ENCODE data around the gene ABCB11. TPM values are rescaled to one million over a fixed set of nuclear protein-coding genes. Genes with fewer than 3 reads are reported as not detected.

Gene ABCB11
- total RNA-seq, 4 donors from 2014 or later, result under 0.01 to 1.2 (median 0.11) TPM; not detected in 1

DNA sequence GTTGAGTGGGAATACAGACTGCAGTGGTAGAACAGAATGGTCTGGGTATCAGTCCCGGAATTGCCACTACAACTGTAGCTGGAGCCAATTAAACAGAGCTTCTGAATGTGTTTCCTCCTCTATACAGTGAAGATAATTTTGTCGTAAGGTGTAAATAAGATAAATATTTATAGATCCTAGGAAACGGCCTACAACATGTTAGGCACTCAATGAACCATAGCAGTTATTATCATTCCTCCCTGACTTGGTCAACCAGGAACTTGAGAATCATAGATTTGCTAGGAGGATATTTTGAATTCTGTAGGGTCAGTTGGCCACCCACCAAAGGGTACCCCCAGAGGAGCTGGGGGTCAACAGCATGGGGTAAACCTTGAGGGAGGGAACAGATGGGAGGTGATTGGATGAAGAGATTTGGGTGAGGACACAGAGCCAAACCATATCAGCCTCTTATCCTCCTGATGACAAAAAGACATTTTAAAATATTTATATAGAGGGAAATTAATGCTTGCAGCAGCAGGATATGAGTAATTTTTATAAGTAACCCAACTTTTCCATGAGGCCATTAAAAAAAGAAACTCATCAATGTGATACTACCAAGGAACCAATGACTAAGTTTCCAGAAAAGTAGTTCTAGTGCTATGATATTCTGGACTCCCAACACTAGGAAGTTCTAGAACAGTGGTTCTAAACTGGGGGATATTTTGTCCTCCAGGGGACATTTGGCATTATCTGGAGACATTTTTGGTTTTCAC is 42.3 kb upstream of the ABCB11 start:
- peak overlapping the region in 2 of 3 donors; percentile 72 to 86 for H3K27ac ChIP-seq
- H3K27me3 ChIP-seq, result no peaks in the 10 kb centered on the region
- no peak for DNase-seq
- no peaks in the 10 kb centered on the region for H3K9me3 ChIP-seq
- peaks cover 30 to 35% of the 10 kb centered on the region in 2 donors for H3K4me1 ChIP-seq
- no peak for TF ChIP-seq CTCF (IDR thresholded peaks at IDR 0.05)
- TF ChIP-seq POLR2A (IDR thresholded peaks at IDR 0.05), result no peak
- 72 to 80% methylated on average over 3 of the region's 3 CpGs for WGBS, 2 donors
- no peaks in the 10 kb centered on the region for H3K36me3 ChIP-seq
- intact Hi-C loops (cut with DNase I), result no loop called here
- no peak overlapping the region for H3K4me3 ChIP-seq (replicated peaks in 1 of 3)

GRCh38 chr2:169072163-169072925 is 41.2 kb upstream of the ABCB11 start:
- no peak for DNase-seq
- Histone ChIP-seq H3K36me3 (no peaks in the 10 kb centered on the region), H3K4me1 (peaks cover 30 to 35% of the 10 kb centered on the region in 2 donors), H3K27me3 (no peaks in the 10 kb centered on the region), H3K4me3 (replicated peaks in 1 of 3) (no peak overlapping the region), H3K27ac (peak overlapping the region in 2 of 3 donors; percentile 72 to 86), H3K9me3 (no peaks in the 10 kb centered on the region)
- TF ChIP-seq CTCF (IDR thresholded peaks at IDR 0.05) (no peak), POLR2A (IDR thresholded peaks at IDR 0.05) (no peak)
- intact Hi-C loops (cut with DNase I), result no loop called here
- 61 to 69% methylated on average over 4 of the region's 4 CpGs for WGBS, 2 donors

- Histone ChIP-seq H3K9me3 (no peaks in the 10 kb centered on the region), H3K4me3 (replicated peaks in 1 of 3) (no peak overlapping the region), H3K4me1 (peaks cover 30 to 35% of the 10 kb centered on the region in 2 donors), H3K27ac (peak overlapping the region in 1 of 3 donors; percentile 86), H3K36me3 (no peaks in the 10 kb centered on the region), H3K27me3 (no peaks in the 10 kb centered on the region)
- intact Hi-C loops (cut with DNase I), result no loop called here
- WGBS, 2 donors, result 86 to 87% methylated on average over 5 of the region's 5 CpGs
- TF ChIP-seq POLR2A (IDR thresholded peaks at IDR 0.05), result no peak
- TF ChIP-seq CTCF (IDR thresholded peaks at IDR 0.05), result no peak
- DNase-seq, result no peak
These were observed 40.3 kb upstream of the ABCB11 start for GRCh38 chr2:169071455-169071854.

- no peaks in the 10 kb centered on the region for H3K9me3 ChIP-seq
- H3K4me1 ChIP-seq, result peaks cover 28 to 33% of the 10 kb centered on the region in 2 donors
- no peak for DNase-seq
- TF ChIP-seq POLR2A (IDR thresholded peaks at IDR 0.05) (no peak), CTCF (IDR thresholded peaks at IDR 0.05) (no peak)
- no peak overlapping the region for H3K4me3 ChIP-seq (replicated peaks in 1 of 3)
- 92 to 93% methylated on average over 2 of the region's 2 CpGs for WGBS, 2 donors
- no peaks in the 10 kb centered on the region for H3K36me3 ChIP-seq
- no peak overlapping the region for H3K27ac ChIP-seq
- intact Hi-C loops (cut with DNase I), result no loop called here
- no peaks in the 10 kb centered on the region for H3K27me3 ChIP-seq
These were observed 38.7 kb upstream of the ABCB11 start for GRCh38 chr2:169069833-169070232.

DNA sequence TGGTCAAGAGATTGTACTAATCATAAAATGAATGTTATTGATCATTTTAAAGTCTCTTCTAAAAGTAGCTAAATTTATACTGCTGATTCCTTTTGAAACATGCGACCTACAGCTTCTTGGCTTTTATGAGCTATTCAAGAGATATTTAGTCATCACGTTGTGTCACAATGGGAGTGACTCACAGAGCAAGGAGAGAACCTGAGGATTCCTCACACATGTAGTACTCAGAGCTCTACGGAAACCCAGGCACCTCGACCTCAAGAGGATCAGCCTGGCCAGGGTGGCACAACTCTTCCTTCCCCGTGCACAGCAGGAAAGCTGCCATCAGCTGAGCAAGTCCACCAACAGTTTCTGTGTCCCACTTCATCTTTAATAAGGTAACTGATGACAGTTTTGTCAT is 38.2 kb upstream of the ABCB11 start, which contains the start of gene DHRS9:
DHRS9 (plus strand) TSS at position 223 of the 400 bp plus-strand sequence. CDS start 12,019 bp downstream, outside the sequence.
- Histone ChIP-seq H3K4me1 (peaks cover 24 to 28% of the 10 kb centered on the region in 2 donors), H3K27ac (no peak within 1 kb of the TSS), H3K36me3 (no peaks in the 10 kb centered on the region), H3K9me3 (no peaks in the 10 kb centered on the region), H3K27me3 (no peaks in the 10 kb centered on the region), H3K4me3 (replicated peaks in 1 of 3) (no peak within 1 kb of the TSS)
- DNase-seq, result no peak
- intact Hi-C loops (cut with DNase I), result no loop called here
- WGBS, 2 donors, result 67 to 85% methylated on average over 5 of the region's 5 CpGs
- no peak for TF ChIP-seq POLR2A (IDR thresholded peaks at IDR 0.05)
- TF ChIP-seq CTCF (IDR thresholded peaks at IDR 0.05), result no peak

Measured in thyroid gland (tissue), 4 donors.